ENCODE data around the gene CHCHD3.

CHCHD3 gene

DNA sequence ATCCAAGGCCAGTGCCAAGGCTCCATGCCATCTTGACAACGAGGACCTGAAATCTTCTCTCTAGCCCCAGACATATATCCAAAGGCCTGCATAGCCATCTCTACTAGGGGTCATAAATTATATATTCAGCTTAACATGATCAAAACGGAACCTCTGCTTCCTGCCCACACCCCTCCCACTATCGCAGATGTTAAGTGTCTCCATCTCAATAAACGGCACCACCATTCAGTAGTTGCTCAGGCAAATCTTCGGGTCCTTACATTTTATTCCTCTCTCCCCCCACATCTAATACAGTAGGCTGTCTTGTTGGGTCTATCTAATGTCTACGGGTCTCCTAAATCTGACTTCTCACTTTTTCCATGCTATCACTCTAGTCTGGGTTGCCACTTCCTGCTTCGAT, 304.5 kb downstream of the CHCHD3 start:
- no peak for DNase-seq (ENCODE audit: low read depth in 2 of 2)

DNA sequence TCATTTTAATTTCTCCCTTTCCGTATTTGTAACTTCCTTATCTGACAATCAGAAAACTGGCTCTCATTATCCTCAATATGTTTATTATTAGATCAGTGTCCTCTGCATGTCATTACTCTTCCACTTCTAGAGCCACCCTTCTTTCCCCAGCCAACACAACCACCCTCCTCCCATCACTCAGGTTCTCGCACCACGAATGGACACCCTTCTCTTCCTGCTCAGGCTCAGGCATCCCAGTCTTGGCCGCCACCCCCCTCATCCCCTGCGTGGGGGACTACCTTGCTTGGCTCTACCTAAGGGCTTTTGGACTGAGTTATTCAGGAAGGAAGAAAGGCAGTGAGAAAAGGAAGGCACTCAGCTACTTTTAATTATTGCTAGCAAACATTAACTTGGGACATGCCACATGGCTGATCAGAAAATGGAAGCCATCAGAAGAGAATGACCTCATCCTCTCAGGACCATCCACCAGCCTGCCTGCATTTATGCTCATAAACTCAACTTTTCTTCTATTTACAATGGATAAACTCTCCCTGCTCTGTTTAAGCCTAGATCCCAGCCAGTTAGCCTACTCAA, 305.8 kb downstream of the CHCHD3 start:
- no peak for DNase-seq (ENCODE audit: low read depth in 2 of 2)

GRCh38 chr7:132773527-132773956, 308.3 kb downstream of the CHCHD3 start:
- DNase-seq (ENCODE audit: low read depth in 2 of 2) = no peak

DNA sequence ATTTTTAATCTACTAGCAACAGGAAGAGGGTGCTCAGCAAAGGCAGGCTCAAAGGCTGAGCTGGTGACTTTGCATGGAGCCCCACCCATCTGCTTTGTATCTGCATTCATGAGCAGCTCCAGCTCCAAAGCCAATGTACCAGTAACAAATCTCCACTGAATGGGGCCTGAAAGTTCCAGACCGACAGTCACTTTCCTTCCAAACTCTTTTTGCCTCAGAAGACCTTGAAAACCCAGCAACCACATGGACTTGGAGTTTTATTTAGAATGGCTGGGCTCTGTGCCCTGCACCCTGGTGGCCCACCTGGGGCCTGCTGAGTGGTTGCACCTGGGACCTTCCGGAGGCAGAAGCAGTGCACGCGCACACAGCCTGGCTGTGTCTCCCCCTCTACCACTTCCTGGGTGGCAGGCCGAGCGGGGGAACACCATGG, 310.6 kb downstream of the CHCHD3 start:
- DNase-seq (ENCODE audit: low read depth in 2 of 2) = no peak

GRCh38 chr7:132770055-132770454, 311.8 kb downstream of the CHCHD3 start:
- DNase-seq (ENCODE audit: low read depth in 2 of 2) = no peak

DNA sequence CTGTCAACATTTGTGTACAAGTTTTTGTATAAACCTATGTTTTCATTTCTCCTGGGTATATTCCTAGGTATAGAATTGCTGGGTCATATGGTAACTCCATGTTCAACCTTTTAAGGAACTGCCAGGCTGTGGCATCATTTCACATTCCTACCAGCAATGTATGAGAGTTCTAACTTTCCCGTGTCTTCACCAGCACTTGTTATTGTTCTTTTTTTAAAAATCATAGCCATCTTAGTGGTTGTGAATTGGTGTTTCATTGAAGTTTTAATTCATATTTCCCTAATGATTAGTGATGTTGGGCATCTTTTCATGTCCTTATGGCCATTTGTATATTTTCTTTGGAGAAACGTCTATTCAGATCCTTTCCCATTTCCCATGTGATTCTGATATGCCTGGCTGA, 312.6 kb downstream of the CHCHD3 start:
- no peak for DNase-seq (ENCODE audit: low read depth in 2 of 2)

GRCh38 chr7:132768099-132768498, 313.8 kb downstream of the CHCHD3 start:
- DNase-seq (ENCODE audit: low read depth in 2 of 2) = no peak

GRCh38 chr7:132767378-132767777, 314.5 kb downstream of the CHCHD3 start:
- no peak for DNase-seq (ENCODE audit: low read depth in 2 of 2)

DNA sequence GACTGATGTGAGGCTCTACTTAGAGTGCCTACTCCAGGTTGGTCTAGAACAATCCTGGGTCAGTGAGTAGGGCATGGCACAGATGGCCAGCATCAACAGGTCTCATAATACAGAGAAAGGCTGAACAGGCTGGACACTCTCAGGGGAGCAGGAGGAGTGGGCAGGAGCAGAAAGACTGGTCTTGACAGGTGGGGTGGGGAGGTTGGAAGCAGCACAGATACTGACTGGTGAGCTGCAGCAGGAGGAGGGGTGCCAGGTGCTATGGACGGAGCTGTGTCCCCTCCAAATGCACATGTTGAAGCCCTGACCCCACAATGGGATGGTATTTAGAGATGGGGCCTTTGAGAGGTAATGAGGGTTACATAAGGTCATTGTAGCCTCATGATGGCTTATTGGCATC, 315.2 kb downstream of the CHCHD3 start:
- no peak for DNase-seq (ENCODE audit: low read depth in 2 of 2)

- no peak for DNase-seq (ENCODE audit: low read depth in 2 of 2)
Measured at GRCh38 chr7:132765861-132766260, 316.0 kb downstream of the CHCHD3 start.

- DNase-seq (ENCODE audit: low read depth in 2 of 2) = no peak
Measured at GRCh38 chr7:132764762-132765161, 317.1 kb downstream of the CHCHD3 start.

- no peak for DNase-seq (ENCODE audit: low read depth in 2 of 2)
Measured at GRCh38 chr7:132760866-132761265, 321.0 kb downstream of the CHCHD3 start.

- DNase-seq (ENCODE audit: low read depth in 2 of 2) = no peak
Measured at GRCh38 chr7:132760244-132760623, 321.7 kb downstream of the CHCHD3 start.

GRCh38 chr7:132759482-132760243, 322.2 kb downstream of the CHCHD3 start:
- no peak for DNase-seq (ENCODE audit: low read depth in 2 of 2)

GRCh38 chr7:132758986-132759385, 322.9 kb downstream of the CHCHD3 start:
- DNase-seq (ENCODE audit: low read depth in 2 of 2) = no peak

GRCh38 chr7:132757783-132758182, 324.1 kb downstream of the CHCHD3 start:
- DNase-seq (ENCODE audit: low read depth in 2 of 2) = no peak

DNA sequence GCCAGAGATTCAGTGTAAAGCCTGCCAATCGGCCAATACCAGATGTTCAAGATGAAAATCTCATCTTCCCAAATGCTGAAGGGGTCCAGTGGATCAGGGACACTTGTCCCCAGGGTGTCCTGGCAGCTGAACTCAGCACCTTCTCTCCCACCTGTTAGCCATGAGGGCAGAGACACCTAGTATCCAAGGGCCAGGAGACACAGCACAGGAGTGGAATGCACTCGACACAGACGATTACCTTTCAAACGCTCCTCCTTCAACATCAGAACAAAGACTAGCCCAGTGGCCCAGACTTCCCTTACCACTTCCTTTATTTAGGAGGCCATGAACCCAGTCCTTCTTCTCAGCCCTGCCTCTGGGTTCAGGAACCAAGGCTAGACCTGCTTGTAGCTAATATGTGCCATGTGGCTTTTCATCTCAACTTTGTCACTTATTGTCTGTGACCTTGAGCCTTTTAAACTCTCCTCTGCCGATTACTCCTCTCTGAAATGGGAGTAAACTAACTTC, 325.4 kb downstream of the CHCHD3 start:
- DNase-seq (ENCODE audit: low read depth in 2 of 2) = no peak

- DNase-seq (ENCODE audit: low read depth in 2 of 2) = no peak
Measured at GRCh38 chr7:132755538-132756483, 326.1 kb downstream of the CHCHD3 start.

- no peak for DNase-seq (ENCODE audit: low read depth in 2 of 2)
Measured at GRCh38 chr7:132752431-132752830, 329.5 kb downstream of the CHCHD3 start.

GRCh38 chr7:132751244-132751647, 330.6 kb downstream of the CHCHD3 start:
- DNase-seq (ENCODE audit: low read depth in 2 of 2) = no peak

DNA sequence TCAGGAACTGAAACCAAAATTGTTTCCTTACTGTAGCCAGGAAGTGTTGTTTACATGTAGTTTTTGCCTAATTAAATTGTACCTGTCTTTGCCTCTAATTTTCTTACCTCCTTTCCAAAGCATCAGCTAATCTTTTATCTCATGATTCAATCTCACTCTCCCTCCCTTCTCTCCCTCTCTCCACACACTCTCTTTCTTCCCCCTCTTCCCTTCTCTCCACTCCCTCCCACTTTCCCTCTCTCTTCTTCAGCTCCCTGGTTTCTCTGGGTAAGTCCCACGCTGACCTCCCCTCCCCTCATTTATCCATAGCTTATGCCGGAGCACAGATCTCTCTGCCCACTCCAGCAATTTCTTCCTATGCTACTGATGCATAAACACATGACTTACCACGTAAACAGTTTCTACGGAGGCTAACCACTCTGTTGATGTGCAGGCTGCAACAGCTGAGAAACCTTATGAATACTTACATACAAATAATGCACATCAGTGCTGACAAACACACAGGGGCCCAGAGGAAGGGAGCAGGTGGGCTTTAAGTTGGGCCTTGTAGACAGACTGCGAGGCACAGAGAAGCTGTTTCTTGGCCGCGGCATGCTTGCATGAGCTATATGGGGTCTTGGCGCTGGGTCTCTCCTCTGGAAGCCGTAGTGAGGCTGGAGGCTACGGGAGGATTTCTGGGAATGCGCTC, 331.2 kb downstream of the CHCHD3 start:
- no peak for DNase-seq (ENCODE audit: low read depth in 2 of 2)

DNA sequence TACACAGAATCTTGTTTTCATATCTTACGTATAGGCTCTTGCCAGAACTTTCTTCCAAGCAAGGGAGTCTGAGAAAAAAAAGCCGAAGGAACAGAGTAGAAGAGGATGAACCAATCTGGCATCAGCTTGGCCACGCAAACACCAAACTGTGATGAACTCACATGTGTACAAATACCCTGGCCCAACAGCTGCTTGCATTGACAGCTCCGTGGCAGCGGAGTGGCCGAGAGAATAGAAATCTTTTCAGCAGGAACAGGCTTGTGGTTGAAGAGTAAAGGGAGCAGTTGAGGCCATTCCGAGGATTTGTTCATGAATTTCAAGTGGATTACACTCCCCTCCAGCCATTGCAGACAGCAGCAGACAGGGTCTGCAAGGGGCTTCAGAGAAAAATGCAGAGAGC, 331.8 kb downstream of the CHCHD3 start:
- no peak for DNase-seq (ENCODE audit: low read depth in 2 of 2)

Data from stimulated activated CD4-positive, alpha-beta T cell treated with anti-CD3 and anti-CD28 coated beads, Interleukin-1b, Interleukin-23, amount 100 ng/mL, for 4 hours (primary cell).